ENCODE measurements around the gene BMAL2.

Gene BMAL2

GRCh38 chr12:27333403-27334009 lies 870 bp downstream of the BMAL2 start:
- H3K4me3 ChIP-seq (ENCODE audit: low read length) = peak overlapping the region; percentile 65
- no peaks in the 10 kb centered on the region for H3K36me3 ChIP-seq (ENCODE audit: insufficient read depth, low read length)
- no peaks in the 10 kb centered on the region for H3K27me3 ChIP-seq (ENCODE audit: insufficient read depth, low read length)
- peaks cover 22% of the 10 kb centered on the region for H3K4me1 ChIP-seq (ENCODE audit: insufficient read depth, low read length)
- no peaks in the 10 kb centered on the region for H3K9me3 ChIP-seq (ENCODE audit: low read length)
- peak overlapping the region; percentile 89 for H2AFZ ChIP-seq (ENCODE audit: low read depth, low read length)

DNA sequence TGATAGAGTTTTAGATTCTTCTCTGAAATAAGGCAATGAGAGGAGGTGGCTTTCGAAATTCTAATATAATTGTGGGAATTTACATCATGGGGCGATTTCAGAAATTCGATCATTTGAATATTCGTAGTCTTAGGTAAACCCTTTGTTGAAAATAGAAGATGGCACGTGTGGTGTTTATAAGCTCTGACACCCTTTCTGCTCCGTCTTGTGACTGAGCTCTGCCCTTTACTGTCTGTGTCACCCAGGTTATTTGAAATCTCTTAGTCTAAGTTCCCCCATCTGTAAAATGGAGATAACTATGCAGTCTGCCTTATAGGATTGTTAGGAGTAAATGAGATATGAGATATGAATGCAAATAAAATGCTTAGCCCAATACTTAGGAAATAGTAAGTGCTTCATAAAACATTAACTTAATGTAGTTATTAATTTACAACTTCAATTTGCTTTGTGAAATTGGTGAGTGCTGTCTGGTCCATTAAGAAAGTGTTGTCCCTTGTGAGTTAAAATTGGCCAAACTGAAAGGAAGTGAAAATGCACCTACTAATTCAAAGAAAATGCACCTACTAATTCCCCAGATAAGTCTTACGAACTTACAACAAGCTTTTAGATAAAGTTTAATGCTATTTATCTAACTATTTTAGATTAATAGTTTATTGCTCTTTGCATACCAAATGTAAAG lies 1.5 kb downstream of the BMAL2 start:
- Histone ChIP-seq H3K27me3 (ENCODE audit: insufficient read depth, low read length) (no peaks in the 10 kb centered on the region), H3K36me3 (ENCODE audit: insufficient read depth, low read length) (no peaks in the 10 kb centered on the region), H2AFZ (ENCODE audit: low read depth, low read length) (peak overlapping the region; percentile 89), H3K4me1 (ENCODE audit: insufficient read depth, low read length) (peaks cover 22% of the 10 kb centered on the region), H3K9me3 (ENCODE audit: low read length) (no peaks in the 10 kb centered on the region), H3K4me3 (ENCODE audit: low read length) (peak overlapping the region; percentile 65)

GRCh38 chr12:27334721-27335082 lies 2.1 kb downstream of the BMAL2 start:
- Histone ChIP-seq H3K27me3 (ENCODE audit: insufficient read depth, low read length) (no peaks in the 10 kb centered on the region), H3K36me3 (ENCODE audit: insufficient read depth, low read length) (no peaks in the 10 kb centered on the region), H2AFZ (ENCODE audit: low read depth, low read length) (no peak overlapping the region), H3K9me3 (ENCODE audit: low read length) (no peaks in the 10 kb centered on the region), H3K4me1 (ENCODE audit: insufficient read depth, low read length) (peaks cover 22% of the 10 kb centered on the region), H3K4me3 (ENCODE audit: low read length) (no peak overlapping the region)

GRCh38 chr12:27335364-27336281 lies 3.0 kb downstream of the BMAL2 start:
- H3K9me3 ChIP-seq (ENCODE audit: low read length) = no peaks in the 10 kb centered on the region

DNA sequence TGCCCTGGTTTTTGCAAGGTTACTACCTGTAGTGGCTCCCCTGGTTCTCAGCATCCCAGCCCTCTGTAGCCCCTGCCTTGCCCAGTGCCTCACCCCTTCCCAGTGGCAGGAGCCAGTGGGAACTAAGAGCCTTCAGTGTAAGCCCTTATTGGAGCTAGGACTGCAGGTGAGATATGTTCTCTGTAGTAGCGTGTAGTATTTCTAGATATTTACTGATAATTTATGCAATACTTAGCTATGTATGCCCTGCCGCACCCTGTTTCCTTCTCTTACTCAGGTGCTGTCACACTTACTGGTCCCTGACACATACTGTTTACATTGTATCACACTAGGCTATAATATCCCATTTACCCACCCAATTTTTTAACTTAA lies 3.6 kb downstream of the BMAL2 start:
- H2AFZ ChIP-seq (ENCODE audit: low read depth, low read length) = no peak overlapping the region
- H3K9me3 ChIP-seq (ENCODE audit: low read length) = no peaks in the 10 kb centered on the region

More at GRCh38 chr12:27335364-27336281, 3.0 kb downstream of the BMAL2 start:
- Histone ChIP-seq H2AFZ (ENCODE audit: low read depth, low read length) (no peak overlapping the region), H3K4me1 (ENCODE audit: insufficient read depth, low read length) (peaks cover 22% of the 10 kb centered on the region), H3K27me3 (ENCODE audit: insufficient read depth, low read length) (no peaks in the 10 kb centered on the region), H3K4me3 (ENCODE audit: low read length) (no peak overlapping the region), H3K36me3 (ENCODE audit: insufficient read depth, low read length) (no peaks in the 10 kb centered on the region)

GRCh38 chr12:27337376-27337775 lies 4.7 kb downstream of the BMAL2 start:
- no peak overlapping the region for H2AFZ ChIP-seq (ENCODE audit: low read depth, low read length)
- H3K36me3 ChIP-seq (ENCODE audit: insufficient read depth, low read length) = no peaks in the 10 kb centered on the region
- peaks cover 2% of the 10 kb centered on the region for H3K9me3 ChIP-seq (ENCODE audit: low read length)
- H3K4me1 ChIP-seq (ENCODE audit: insufficient read depth, low read length) = peaks cover 9% of the 10 kb centered on the region
- H3K27me3 ChIP-seq (ENCODE audit: insufficient read depth, low read length) = no peaks in the 10 kb centered on the region
- no peak overlapping the region for H3K4me3 ChIP-seq (ENCODE audit: low read length)

More for the DNA sequence above, 3.6 kb downstream of the BMAL2 start:
- H3K36me3 ChIP-seq (ENCODE audit: insufficient read depth, low read length) = no peaks in the 10 kb centered on the region
- no peaks in the 10 kb centered on the region for H3K27me3 ChIP-seq (ENCODE audit: insufficient read depth, low read length)
- H3K4me3 ChIP-seq (ENCODE audit: low read length) = no peak overlapping the region
- H3K4me1 ChIP-seq (ENCODE audit: insufficient read depth, low read length) = peaks cover 19% of the 10 kb centered on the region

- Histone ChIP-seq H3K4me3 (ENCODE audit: low read length) (no peak overlapping the region), H2AFZ (ENCODE audit: low read depth, low read length) (no peak overlapping the region), H3K36me3 (ENCODE audit: insufficient read depth, low read length) (no peaks in the 10 kb centered on the region), H3K9me3 (ENCODE audit: low read length) (peaks cover 2% of the 10 kb centered on the region), H3K27me3 (ENCODE audit: insufficient read depth, low read length) (no peaks in the 10 kb centered on the region), H3K4me1 (ENCODE audit: insufficient read depth, low read length) (peaks cover 6% of the 10 kb centered on the region)
Measured at GRCh38 chr12:27338473-27338872, 5.8 kb downstream of the BMAL2 start.

DNA sequence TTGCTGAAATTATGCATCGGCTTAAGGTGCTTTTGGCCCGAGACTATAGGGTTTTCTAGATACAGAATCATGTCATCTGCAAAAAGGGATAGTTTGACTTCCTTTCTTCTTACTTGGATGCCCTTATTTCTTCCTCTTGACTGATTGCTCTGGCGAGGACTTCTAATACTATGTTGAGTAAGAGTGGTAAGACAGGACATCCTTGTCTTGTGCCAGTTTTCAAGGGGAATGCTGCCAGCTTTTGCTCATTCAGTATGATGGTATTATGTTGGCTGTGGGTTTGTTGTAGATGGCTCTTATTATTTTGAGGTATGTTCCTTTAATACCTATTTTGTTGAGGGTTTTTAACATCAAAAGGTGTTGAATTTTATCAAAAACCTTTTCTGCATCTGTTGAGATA lies 8.3 kb downstream of the BMAL2 start:
- no peak overlapping the region for H2AFZ ChIP-seq (ENCODE audit: low read depth, low read length)
- no peaks in the 10 kb centered on the region for H3K27me3 ChIP-seq (ENCODE audit: insufficient read depth, low read length)
- H3K4me1 ChIP-seq (ENCODE audit: insufficient read depth, low read length) = no peaks in the 10 kb centered on the region
- no peaks in the 10 kb centered on the region for H3K36me3 ChIP-seq (ENCODE audit: insufficient read depth, low read length)
- H3K4me3 ChIP-seq (ENCODE audit: low read length) = no peak overlapping the region
- peaks cover 2% of the 10 kb centered on the region for H3K9me3 ChIP-seq (ENCODE audit: low read length)

DNA sequence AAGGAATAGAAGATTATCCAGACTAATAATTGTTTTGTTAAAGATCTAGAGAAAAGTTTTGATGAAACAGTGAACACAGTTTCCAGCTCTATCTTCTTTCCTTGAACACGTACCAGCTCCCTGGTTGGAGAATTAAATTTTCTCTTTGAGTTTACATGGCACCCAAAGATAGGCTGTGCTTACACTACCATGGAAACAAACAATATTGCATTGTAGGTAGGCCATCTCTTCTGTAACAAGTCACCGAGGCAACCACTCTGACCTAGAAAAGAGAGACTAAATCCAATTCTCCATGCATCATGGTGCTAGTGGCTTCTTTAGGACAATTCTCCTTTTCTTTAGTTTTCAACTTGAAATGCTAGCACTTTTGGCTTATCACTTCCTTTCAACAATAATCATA lies 9.9 kb downstream of the BMAL2 start:
- Histone ChIP-seq H3K27me3 (ENCODE audit: insufficient read depth, low read length) (no peaks in the 10 kb centered on the region), H2AFZ (ENCODE audit: low read depth, low read length) (no peak overlapping the region), H3K9me3 (ENCODE audit: low read length) (peaks cover 2% of the 10 kb centered on the region), H3K4me3 (ENCODE audit: low read length) (no peak overlapping the region), H3K36me3 (ENCODE audit: insufficient read depth, low read length) (no peaks in the 10 kb centered on the region), H3K4me1 (ENCODE audit: insufficient read depth, low read length) (no peaks in the 10 kb centered on the region)

- H2AFZ ChIP-seq (ENCODE audit: low read depth, low read length) = no peak overlapping the region
- peaks cover 2% of the 10 kb centered on the region for H3K9me3 ChIP-seq (ENCODE audit: low read length)
- H3K4me3 ChIP-seq (ENCODE audit: low read length) = no peak overlapping the region
- no peaks in the 10 kb centered on the region for H3K4me1 ChIP-seq (ENCODE audit: insufficient read depth, low read length)
- H3K27me3 ChIP-seq (ENCODE audit: insufficient read depth, low read length) = no peaks in the 10 kb centered on the region
- H3K36me3 ChIP-seq (ENCODE audit: insufficient read depth, low read length) = no peaks in the 10 kb centered on the region
Measured at GRCh38 chr12:27343255-27344000, 10.8 kb downstream of the BMAL2 start.

DNA sequence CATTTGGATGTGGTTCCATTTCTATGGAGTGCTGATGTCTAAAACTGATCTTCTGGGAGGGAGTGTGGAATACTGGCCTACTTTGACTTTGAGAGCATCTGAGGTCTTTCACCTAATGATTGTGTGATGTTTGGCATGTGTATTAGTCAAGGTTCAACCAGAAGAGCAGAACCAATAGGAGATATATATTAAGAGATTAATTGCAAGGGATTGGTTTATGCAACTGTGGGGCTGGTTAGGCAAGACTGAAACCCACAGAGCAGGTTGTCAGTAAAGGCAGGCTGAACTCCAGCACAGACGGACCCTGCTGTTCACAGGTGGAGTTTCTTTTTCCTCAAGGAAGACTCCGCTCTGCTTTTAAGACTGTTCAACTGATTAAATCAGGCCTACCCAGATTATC lies 11.6 kb downstream of the BMAL2 start:
- no peaks in the 10 kb centered on the region for H3K27me3 ChIP-seq (ENCODE audit: insufficient read depth, low read length)
- H2AFZ ChIP-seq (ENCODE audit: low read depth, low read length) = no peak overlapping the region

DNA sequence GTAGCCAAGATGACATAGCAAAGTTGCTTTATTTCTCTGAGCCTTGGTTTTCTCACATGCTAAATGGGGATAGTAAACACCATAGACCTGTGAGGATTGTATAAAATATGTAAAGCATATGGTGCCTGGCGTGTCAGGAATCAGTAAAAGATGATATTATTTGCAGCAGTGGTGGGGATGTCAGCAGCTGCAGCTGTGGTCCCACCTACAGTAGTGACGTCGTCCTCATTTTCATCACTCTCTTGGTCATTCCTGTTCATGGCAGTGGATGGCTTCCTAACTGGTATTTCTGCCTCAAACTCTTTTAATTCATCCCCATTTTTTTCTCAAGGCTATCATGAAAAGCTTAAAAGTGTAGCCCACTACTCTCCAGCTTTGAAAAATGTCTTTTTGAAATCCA lies 12.1 kb downstream of the BMAL2 start:
- Histone ChIP-seq H2AFZ (ENCODE audit: low read depth, low read length) (no peak overlapping the region), H3K9me3 (ENCODE audit: low read length) (peaks cover 2% of the 10 kb centered on the region), H3K4me1 (ENCODE audit: insufficient read depth, low read length) (no peaks in the 10 kb centered on the region), H3K36me3 (ENCODE audit: insufficient read depth, low read length) (no peaks in the 10 kb centered on the region), H3K27me3 (ENCODE audit: insufficient read depth, low read length) (no peaks in the 10 kb centered on the region), H3K4me3 (ENCODE audit: low read length) (no peak overlapping the region)

More for the DNA sequence above, 11.6 kb downstream of the BMAL2 start:
- Histone ChIP-seq H3K9me3 (ENCODE audit: low read length) (peaks cover 2% of the 10 kb centered on the region), H3K4me3 (ENCODE audit: low read length) (no peak overlapping the region), H3K36me3 (ENCODE audit: insufficient read depth, low read length) (no peaks in the 10 kb centered on the region), H3K4me1 (ENCODE audit: insufficient read depth, low read length) (no peaks in the 10 kb centered on the region)

- peaks cover 2% of the 10 kb centered on the region for H3K9me3 ChIP-seq (ENCODE audit: low read length)
- H2AFZ ChIP-seq (ENCODE audit: low read depth, low read length) = no peak overlapping the region
- H3K4me3 ChIP-seq (ENCODE audit: low read length) = no peak overlapping the region
- H3K27me3 ChIP-seq (ENCODE audit: insufficient read depth, low read length) = no peaks in the 10 kb centered on the region
- no peaks in the 10 kb centered on the region for H3K36me3 ChIP-seq (ENCODE audit: insufficient read depth, low read length)
- no peaks in the 10 kb centered on the region for H3K4me1 ChIP-seq (ENCODE audit: insufficient read depth, low read length)
Measured at GRCh38 chr12:27345376-27345775, 12.7 kb downstream of the BMAL2 start.

All from neuron (in vitro differentiated cells).